ENCODE measurements around the gene CBFA2T3. TPM values are rescaled to one million over a fixed set of nuclear protein-coding genes. Genes with fewer than 3 reads are reported as not detected.

CBFA2T3 gene
- total RNA-seq, 6 experiments from 2014 or later: 2.5 to 9.8 (median 4.2) TPM

DNA sequence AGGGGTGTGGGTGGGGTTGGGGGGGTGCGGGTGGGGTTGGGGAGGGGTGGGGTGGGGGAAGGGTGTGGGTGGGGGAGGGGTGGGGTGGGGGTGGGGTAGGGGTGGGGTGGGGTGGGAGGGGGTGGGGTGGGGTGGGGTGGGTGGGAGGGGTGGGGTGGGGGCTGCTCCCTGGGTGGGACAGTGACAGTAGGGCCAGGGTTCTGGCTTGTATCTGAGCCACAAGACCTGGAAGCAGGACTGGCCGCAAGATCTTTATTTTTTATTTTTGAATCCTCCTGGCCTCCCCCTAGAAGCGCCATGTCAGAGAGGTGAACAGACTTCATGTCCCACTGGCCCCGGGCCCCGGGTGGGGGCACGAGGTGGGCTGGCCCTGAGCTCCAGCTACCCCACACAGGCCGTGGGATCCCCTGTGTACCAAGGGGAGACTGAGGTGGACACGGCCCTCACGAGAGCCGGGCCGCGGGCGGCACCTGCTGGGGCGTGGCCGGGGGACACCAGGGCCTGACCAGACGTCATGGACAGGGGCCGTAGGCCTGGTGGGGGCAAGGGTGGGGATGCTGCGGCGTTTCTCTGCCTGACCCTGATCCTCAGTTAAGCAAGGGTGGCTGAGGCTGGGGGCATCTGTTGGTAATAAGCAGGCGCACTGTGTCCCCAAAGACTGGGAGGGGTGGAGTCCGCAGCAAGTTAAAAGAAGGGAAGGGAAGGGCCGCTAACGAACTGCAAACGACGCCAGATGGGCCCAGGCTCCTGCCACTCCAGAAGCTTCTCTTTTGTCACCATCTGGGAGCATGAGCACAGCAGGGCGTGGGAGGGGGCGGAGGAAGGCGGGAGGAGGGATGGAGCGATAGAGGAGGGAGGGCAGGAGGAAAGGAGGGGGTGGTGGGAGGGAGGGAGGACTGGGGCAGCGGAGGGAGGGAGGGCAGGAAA, 88.3 kb downstream of the CBFA2T3 start:
- no peaks in the 10 kb centered on the region for H3K36me3 ChIP-seq
- no peaks in the 10 kb centered on the region for H3K9me3 ChIP-seq
- 79% methylated on average over 11 of the region's 30 CpGs for WGBS (ENCODE audit: insufficient coverage, low coverage, low lambda C conversion rate, missing lambda C conversion rate)
- no peak overlapping the region for H3K27ac ChIP-seq
- no peaks in the 10 kb centered on the region for H3K4me1 ChIP-seq
- ATAC-seq (no peak), DNase-seq (no peak)
- intact Hi-C loops (cut with DNase I): no loop called here
- no peak overlapping the region for H3K4me3 ChIP-seq
- no peaks in the 10 kb centered on the region for H3K27me3 ChIP-seq
- TF ChIP-seq, protein P1, sequence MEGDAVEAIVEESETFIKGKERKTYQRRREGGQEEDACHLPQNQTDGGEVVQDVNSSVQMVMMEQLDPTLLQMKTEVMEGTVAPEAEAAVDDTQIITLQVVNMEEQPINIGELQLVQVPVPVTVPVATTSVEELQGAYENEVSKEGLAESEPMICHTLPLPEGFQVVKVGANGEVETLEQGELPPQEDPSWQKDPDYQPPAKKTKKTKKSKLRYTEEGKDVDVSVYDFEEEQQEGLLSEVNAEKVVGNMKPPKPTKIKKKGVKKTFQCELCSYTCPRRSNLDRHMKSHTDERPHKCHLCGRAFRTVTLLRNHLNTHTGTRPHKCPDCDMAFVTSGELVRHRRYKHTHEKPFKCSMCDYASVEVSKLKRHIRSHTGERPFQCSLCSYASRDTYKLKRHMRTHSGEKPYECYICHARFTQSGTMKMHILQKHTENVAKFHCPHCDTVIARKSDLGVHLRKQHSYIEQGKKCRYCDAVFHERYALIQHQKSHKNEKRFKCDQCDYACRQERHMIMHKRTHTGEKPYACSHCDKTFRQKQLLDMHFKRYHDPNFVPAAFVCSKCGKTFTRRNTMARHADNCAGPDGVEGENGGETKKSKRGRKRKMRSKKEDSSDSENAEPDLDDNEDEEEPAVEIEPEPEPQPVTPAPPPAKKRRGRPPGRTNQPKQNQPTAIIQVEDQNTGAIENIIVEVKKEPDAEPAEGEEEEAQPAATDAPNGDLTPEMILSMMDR (IDR thresholded peaks at IDR 0.05): no peak
- TF ChIP-seq POLR2A (IDR thresholded peaks at IDR 0.05): no peak

- no peaks in the 10 kb centered on the region for H3K36me3 ChIP-seq
Observed at GRCh38 chr16:88888057-88888456, 89.0 kb downstream of the CBFA2T3 start.

DNA sequence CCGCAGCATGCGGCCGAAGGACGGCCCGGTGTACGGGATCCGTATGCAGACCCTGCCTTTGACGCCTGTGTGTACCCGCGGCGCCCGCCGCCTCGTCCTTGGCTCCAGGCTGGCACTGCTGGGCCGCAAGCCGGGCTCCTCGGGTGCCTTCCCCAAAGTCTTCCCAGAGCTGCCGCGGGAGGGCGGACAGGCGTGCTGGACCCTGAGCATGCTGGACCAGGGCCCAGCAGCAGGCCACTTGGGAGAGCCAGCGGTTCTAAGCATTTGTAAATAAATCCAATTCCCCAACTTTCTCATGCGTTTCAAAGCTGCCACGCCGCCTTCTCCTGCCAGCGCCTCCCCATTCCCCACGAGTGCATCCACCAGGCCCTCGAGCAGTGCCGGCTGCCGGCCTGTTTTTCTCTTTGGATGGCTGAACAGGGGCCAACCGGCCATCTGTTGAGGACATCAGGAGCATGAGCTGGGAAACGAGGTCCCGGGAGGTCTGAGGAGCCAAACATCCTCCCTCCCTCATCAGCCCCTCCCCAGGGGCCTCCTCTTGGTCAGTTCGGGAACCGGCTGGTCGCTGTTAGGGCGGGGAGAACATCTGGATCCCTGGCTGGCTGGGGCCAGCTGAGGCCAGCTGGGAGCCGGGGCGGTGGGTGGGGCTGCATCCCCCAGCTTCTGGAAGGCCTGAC, 90.0 kb downstream of the CBFA2T3 start:
- Histone ChIP-seq H3K27me3 (no peaks in the 10 kb centered on the region), H3K36me3 (no peaks in the 10 kb centered on the region), H3K4me1 (peaks cover 0 to 10% (median 0%) of the 10 kb centered on the region in 4 donors), H3K9me3 (no peaks in the 10 kb centered on the region), H3K4me3 (no peak overlapping the region), H3K27ac (no peak overlapping the region)
- no peak for ATAC-seq
- no peak for TF ChIP-seq POLR2A (IDR thresholded peaks at IDR 0.05)
- TF ChIP-seq, protein P1 (IDR thresholded peaks at IDR 0.05): no peak
- intact Hi-C loops (cut with DNase I): no loop called here
- no peak for DNase-seq
- 81% methylated on average over 10 of the region's 39 CpGs for WGBS (ENCODE audit: insufficient coverage, low coverage, low lambda C conversion rate, missing lambda C conversion rate)

More at GRCh38 chr16:88888057-88888456, 89.0 kb downstream of the CBFA2T3 start:
- ATAC-seq (no peak), DNase-seq (no peak)
- H3K27ac ChIP-seq: no peak overlapping the region
- TF ChIP-seq POLR2A (IDR thresholded peaks at IDR 0.05): no peak
- TF ChIP-seq, protein P1 (IDR thresholded peaks at IDR 0.05): no peak
- intact Hi-C loops (cut with DNase I): no loop called here
- H3K4me1 ChIP-seq: peaks cover 0 to 7% (median 0%) of the 10 kb centered on the region in 4 donors
- WGBS (ENCODE audit: insufficient coverage, low coverage, low lambda C conversion rate, missing lambda C conversion rate): 80% methylated on average over 4 of the region's 14 CpGs
- no peaks in the 10 kb centered on the region for H3K27me3 ChIP-seq
- no peaks in the 10 kb centered on the region for H3K9me3 ChIP-seq
- no peak overlapping the region for H3K4me3 ChIP-seq

GRCh38 chr16:88886420-88886844, 90.6 kb downstream of the CBFA2T3 start:
- TF ChIP-seq POLR2A (IDR thresholded peaks at IDR 0.05): no peak
- TF ChIP-seq, protein P1 (IDR thresholded peaks at IDR 0.05): no peak
- Histone ChIP-seq H3K36me3 (no peaks in the 10 kb centered on the region), H3K27ac (no peak overlapping the region), H3K9me3 (no peaks in the 10 kb centered on the region), H3K27me3 (no peaks in the 10 kb centered on the region), H3K4me1 (peaks cover 0 to 14% (median 0%) of the 10 kb centered on the region in 4 donors), H3K4me3 (no peak overlapping the region)
- WGBS (ENCODE audit: insufficient coverage, low coverage, low lambda C conversion rate, missing lambda C conversion rate): 100% methylated on average over 2 of the region's 15 CpGs
- intact Hi-C loops (cut with DNase I): no loop called here
- DNase-seq: no peak
- no peak for ATAC-seq
